GM13977 (cell line): ENCODE results near the gene IP6K1.

ENCODE experiments used
- DNase-seq: peaks from one replicate; pipeline ENCODE4 v3.0.0; 2012; ENCODE audit warnings: low spot score
- in situ Hi-C: fragments of 300-500 bp; cut with MboI; formaldehyde crosslinking; loops from one replicate; pipeline ENCODE4 v1.12.0; 2022; ENCODE audit warnings: low sequenced_read_pairs, low pct_unique_long_range_greater_than_20kb, mixed read lengths, inconsistent platforms; ENCODE audit not compliant: unreplicated experiment
- TF ChIP-seq, protein P1 (sequence below): IDR thresholded peaks from 2 replicates; pipeline ENCODE4 v1.5.1; 2012; ENCODE audit warnings: mild to moderate bottlenecking, control low read depth; ENCODE audit not compliant: insufficient read depth; ENCODE audit errors: extremely low read depth, missing control alignments

Gene IP6K1

DNA sequence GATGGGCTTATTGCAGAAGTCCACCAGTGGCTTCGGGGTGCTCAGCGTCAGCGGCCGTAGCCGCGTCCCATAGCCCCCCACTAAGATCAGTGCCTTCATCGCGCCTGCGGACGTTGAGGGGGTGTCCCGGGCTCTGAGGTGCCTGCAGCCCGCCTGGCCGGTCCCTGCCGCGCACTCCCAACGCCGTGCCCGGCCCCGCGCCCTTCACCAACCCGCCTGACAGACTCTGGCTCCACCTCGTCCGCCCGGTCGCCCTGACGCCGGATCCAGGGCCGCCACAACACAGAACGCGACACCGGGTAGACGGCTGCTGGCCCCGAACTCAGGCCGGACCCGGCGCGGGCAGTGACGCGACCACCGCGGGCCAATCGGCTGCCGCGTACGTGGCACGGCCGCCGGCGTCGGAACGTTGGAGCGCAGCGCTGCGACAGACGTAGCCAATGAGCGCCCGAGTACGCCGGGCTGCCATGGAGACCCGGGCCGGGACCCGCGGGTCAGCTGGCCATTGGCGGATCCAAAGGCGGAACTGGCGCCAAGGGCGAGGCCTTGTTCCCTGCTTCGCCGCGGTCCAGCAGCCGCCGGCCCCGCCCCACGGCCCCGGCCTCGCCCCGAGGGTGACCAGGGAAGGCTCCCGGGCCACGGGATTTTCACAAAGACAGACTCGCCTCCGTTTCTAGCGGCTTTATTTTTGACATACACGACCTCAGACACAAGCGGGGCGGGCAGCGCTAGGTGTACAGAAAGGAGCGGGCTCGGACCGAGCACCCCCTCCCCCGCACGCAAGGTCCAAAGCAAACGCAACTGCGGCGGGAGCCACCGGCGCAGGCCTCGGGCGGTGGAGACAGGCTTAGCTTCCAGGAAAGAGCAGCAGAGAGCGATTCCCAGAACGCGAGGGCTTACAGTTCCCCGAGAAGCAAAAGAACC is 62.5 kb downstream of the IP6K1 start, which contains the start of gene GMPPB:
Gene GMPPB, minus strand, starts transcription at position 324 of the 924 bp plus-strand sequence. Its CDS starts 225 bp downstream, at position 99.
- DNase-seq: peak; percentile 98
- in situ Hi-C loops: no loop called here
- TF ChIP-seq, protein P1, sequence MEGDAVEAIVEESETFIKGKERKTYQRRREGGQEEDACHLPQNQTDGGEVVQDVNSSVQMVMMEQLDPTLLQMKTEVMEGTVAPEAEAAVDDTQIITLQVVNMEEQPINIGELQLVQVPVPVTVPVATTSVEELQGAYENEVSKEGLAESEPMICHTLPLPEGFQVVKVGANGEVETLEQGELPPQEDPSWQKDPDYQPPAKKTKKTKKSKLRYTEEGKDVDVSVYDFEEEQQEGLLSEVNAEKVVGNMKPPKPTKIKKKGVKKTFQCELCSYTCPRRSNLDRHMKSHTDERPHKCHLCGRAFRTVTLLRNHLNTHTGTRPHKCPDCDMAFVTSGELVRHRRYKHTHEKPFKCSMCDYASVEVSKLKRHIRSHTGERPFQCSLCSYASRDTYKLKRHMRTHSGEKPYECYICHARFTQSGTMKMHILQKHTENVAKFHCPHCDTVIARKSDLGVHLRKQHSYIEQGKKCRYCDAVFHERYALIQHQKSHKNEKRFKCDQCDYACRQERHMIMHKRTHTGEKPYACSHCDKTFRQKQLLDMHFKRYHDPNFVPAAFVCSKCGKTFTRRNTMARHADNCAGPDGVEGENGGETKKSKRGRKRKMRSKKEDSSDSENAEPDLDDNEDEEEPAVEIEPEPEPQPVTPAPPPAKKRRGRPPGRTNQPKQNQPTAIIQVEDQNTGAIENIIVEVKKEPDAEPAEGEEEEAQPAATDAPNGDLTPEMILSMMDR: no peak

DNA sequence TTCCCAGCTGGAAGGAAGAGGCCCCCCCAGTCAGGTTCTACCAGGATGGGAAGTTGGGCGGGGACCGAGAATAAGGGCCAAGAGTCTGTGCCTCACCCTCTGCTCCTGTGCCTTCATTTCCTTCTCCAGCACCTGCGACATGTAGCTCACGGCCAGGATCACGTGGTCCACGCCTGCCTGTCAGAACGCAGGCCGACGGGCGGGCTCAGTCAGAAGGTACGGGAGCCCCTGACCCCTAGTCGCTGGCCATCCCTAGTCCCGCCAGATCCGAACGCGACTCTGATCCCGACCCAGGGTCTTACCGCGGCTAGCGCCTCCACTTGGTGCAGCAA is 63.1 kb downstream of the IP6K1 start:
- TF ChIP-seq, protein P1: no peak
- peak; percentile 73 for DNase-seq
- in situ Hi-C loops: no loop called here

DNA sequence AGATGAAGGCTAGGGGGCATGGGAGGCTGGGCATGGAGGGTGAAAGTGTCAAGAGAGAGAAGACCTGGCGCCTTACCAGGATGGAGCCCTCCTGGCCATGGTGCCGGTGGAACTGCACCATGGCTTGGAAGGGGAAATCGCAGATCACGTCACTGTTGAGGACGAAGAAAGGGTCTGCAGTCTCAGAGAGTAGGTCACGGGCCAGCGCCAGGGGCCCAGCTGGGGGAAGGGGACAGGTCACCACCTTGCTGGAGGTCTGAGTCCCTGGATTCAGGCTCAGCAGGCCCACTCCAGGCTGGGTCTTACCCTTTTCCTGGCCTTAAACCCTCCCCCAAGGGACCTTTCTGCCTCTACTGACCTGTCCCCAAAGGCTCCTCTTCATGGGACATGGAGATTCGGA is 63.4 kb downstream of the IP6K1 start:
- TF ChIP-seq, protein P1: no peak
- no peak for DNase-seq
- in situ Hi-C loops: no loop called here

DNA sequence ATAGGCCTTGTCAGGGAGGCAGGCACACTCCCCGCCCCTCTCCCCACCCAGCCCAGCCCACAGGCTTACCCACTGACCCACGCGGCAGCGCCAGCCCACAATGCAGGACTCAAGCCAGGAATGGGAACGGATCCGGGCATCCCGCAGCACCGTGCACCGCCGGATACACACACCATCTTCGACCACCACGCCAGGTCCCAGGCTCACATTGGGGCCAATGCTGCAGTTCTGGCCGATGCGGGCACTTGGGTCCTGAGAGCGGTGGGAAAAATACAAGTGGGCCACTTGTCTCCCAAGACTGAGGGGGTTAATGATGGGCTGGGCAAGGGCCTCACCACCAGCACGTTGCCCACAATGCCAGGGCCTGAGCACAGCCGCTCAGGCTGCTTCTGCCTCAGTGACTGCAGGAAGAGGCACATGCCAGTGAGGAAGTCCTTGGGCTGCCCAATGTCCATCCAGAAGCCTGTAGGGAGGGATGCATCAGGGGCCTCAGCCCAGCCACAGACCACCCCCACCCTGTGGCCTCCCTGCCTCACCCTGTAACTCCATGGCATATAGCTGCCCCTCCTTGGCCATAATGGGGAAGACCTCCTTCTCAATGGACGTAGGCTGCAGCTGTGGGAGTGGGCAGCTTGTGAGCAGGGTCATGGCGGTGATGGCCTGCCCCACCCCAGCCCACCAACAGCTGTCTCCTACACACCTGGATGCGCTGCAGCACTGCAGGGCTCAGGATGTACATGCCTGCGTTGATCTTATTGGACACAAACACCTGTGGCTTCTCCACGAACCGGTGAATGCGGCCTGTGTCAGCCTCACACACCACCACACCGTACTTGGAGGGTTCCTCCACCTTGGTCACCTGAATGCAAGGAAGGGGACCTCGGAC is 64.2 kb downstream of the IP6K1 start:
- no peak for DNase-seq
- in situ Hi-C loops: no loop called here
- TF ChIP-seq, protein P1: no peak

DNA sequence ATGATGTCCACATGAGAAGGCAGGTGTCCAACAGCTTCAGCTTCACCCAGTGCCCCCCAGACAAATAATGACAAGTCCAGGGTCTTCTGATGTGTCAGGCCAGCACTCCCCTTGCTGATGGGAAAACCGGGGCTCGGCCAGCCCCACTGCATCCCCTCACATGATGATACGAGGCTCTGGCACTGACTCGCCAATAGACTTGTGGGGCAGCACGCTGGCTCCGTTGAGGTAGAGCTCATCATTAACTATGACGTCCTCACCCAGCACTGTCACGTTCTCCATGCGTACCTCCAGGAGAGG is 64.8 kb downstream of the IP6K1 start:
- TF ChIP-seq, protein P1: no peak
- in situ Hi-C loops: no loop called here
- no peak for DNase-seq

DNA sequence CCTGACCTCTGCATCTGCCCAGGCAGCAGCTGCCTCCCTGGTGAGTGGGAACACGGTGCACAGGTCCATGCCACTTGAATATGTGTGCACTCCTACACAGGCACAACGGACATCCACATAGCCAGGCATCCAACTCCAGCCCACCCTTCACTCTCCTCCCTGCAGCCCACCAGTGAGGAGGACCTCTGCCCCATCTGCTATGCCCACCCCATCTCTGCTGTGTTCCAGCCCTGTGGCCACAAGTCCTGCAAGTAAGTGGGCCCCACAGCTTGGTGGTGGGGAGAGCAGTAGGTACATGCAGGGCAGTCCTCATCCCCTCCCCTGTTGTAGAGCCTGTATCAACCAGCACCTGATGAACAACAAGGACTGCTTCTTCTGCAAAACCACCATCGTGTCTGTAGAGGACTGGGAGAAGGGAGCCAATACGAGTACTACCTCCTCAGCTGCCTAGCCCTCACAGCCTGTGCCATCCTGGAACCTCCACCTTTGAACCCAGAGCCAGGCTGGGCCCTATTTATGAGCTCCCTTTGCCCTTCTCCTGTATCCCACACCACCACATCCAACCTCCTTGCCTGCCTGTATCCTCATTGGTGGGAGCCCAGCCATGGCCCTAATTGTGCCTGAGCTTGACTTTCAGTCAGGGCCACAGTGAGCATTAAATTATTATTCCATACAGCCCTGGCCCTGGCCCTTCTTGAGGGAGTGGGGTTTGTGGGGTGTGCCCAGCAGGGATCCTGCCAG is 65.3 kb downstream of the IP6K1 start:
- in situ Hi-C loops: no loop called here
- DNase-seq: no peak
- TF ChIP-seq, protein P1: no peak
